ENCODE measurements around the gene DYSF.

Gene DYSF

DNA sequence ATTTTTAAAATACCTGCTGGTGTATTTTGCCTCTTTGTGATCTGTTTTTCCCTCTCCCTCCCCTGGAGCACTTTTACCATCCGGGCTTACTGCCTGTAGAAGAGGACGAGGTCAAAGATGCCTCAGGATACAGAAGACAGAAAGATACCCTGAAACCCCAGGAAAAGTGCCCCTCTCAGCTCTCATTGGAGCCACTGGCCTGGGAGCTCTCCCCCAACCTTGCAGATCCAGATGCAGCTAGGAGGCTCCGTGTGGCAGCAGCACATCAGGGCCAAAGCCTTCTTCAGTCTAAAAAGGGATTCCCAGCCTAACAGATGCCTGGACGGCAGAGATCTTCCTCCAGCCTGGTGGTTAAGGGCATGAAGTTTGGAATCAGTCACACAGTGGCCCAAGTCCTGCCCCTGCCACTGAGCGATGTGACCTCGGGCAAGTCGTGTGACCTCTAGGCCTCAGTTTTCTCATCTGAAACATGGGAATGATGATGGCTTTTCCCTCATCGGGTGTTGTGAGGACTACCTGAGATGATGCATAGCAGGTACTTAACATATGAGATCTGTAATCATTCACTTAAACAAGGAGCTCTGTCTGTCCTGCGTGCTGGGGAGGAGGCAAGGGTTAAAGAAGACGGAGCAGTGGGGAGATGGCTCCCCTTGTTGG lies 239.4 kb downstream of the DYSF start:
- ChIA-PET POLR2A (interaction anchor here (0.6 kb wide), 1 partner anchor 112 kb away, joined by 4 read pairs; no protein-coding TSS in a partner anchor), CTCF (no interaction called here)
- TF ChIP-seq NFRKB (IDR thresholded peaks at IDR 0.05) (no peak), CTBP1 (IDR thresholded peaks at IDR 0.05; ENCODE audit: borderline replicate concordance) (no peak), L3MBTL2 (conservative IDR thresholded peaks at IDR 0.05) (no peak), ARNT (IDR thresholded peaks at IDR 0.05) (no peak), SP1 (IDR thresholded peaks at IDR 0.05) (no peak)
- no peak for DNase-seq (ENCODE audit: extremely low spot score)

DNA sequence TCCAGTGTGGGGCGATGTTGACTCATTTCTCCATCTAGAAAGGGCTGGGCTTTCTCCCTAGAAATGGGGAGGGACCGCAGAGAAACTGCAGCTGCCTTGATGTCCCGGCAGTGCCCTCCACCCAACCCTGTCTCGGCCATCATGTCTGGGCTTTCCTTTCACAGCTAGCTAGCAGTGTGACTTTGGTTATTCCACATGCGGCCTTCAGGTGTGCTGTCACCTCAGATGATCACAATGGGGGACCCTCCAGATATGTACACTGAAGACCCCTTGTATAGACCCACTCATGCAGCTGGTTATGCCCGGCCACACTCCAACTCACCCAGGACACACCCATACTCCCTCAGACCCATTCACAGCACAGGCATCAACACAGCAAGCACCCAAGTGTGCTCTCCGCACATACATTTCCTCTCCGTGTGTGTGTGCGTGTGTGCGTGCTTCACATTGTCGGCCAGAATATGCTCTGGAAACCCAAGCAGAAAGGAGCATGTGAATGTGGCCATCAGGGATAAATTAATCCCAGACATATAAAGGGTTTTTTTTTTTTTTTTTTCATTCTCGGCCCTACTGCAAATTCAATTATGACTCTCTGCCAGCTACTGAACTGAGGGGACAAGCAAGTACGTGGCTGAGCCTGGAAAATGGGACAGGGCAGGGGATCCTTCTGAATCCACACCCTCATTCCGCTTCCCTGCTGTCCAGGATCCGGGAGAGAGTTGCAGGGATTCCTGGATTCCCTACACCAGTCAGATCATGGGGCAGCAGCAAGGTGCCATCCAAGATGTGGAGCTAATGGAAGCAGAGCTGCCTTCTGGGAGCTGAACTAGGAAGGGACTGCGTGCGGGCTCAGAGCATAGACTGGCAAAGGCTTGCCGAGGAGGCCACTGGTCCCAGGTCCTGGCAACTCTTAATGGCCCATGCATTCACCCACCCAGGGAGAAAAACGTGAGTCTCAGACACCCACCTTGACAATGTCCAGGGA lies 240.2 kb downstream of the DYSF start:
- TF ChIP-seq FOXA1 (IDR thresholded peaks at IDR 0.05) (no peak), NFRKB (IDR thresholded peaks at IDR 0.05) (no peak), FOXM1 (IDR thresholded peaks at IDR 0.05; ENCODE audit: borderline replicate concordance) (no peak), SUZ12 (IDR thresholded peaks at IDR 0.05) (no peak)
- TF ChIP-seq, protein P1, sequence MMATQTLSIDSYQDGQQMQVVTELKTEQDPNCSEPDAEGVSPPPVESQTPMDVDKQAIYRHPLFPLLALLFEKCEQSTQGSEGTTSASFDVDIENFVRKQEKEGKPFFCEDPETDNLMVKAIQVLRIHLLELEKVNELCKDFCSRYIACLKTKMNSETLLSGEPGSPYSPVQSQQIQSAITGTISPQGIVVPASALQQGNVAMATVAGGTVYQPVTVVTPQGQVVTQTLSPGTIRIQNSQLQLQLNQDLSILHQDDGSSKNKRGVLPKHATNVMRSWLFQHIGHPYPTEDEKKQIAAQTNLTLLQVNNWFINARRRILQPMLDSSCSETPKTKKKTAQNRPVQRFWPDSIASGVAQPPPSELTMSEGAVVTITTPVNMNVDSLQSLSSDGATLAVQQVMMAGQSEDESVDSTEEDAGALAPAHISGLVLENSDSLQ (IDR thresholded peaks at IDR 0.05), result no peak
- ChIA-PET POLR2A (interaction anchor here (0.6 kb wide), 1 partner anchor 111 kb away, joined by 4 read pairs; no protein-coding TSS in a partner anchor), CTCF (no interaction called here)
- no peak for DNase-seq (ENCODE audit: extremely low spot score)

GRCh38 chr2:71694501-71695234 lies 241.3 kb downstream of the DYSF start:
- CTCF ChIA-PET, result no interaction called here
- no peak for DNase-seq (ENCODE audit: extremely low spot score)
- TF ChIP-seq SUZ12 (IDR thresholded peaks at IDR 0.05) (no peak), SP1 (IDR thresholded peaks at IDR 0.05) (no peak), ZNF384 (IDR thresholded peaks at IDR 0.05) (no peak), FOXM1 (IDR thresholded peaks at IDR 0.05; ENCODE audit: borderline replicate concordance) (no peak), BHLHE40 (IDR thresholded peaks at IDR 0.05; ENCODE audit: borderline replicate concordance) (no peak), LEF1 (IDR thresholded peaks at IDR 0.05; ENCODE audit: borderline replicate concordance) (no peak), ELF4 (IDR thresholded peaks at IDR 0.05) (no peak), HDGF (IDR thresholded peaks at IDR 0.05; ENCODE audit: borderline replicate concordance) (no peak), ARNT (IDR thresholded peaks at IDR 0.05) (no peak), FOXA1 (IDR thresholded peaks at IDR 0.05) (no peak)
- TF ChIP-seq, protein P1 (IDR thresholded peaks at IDR 0.05), result no peak
- POLR2A ChIA-PET, result no interaction called here

DNA sequence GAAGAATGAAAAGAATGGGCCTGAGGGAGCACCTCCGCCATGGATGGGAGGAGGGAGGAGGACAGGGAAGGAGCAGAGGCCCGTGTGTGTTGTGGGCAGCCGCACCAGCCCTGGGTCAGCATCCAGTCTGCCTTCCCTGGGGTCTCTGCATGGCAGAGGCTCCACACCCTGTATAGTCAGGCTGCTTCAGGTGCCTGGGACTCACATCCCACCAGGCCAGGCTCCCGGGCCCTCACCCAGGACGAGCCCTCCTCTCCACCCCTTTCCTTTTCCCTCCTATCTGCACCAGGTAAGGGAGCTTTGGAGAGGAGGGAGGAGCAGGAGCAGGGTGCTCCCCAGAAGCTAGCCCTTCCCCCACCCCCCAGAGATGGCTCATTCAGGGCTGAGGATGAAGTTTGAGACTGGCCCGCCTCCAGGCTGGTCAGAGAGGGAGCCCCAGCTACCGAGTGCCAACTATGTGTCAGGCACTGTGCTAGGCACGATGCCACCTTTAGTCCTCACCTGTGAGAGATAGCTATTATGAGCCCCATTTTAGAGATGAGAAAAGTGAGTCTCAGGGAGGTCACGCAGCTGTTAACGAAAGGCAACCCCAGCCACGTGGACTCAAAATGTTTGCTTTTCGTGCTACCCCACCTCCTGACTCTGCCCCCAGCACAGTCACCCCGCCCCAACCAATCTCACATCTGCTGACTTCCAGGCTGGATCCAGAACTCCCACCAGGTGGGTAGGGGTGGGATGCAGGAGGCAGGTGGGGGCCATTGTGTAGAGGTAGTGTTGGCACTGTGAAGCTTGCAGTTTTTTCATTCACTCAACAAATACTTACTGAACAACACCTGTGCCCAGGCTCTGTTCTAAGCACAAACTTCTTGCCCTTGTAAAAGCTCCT lies 242.1 kb downstream of the DYSF start:
- POLR2A ChIA-PET, result no interaction called here
- TF ChIP-seq NFRKB (IDR thresholded peaks at IDR 0.05) (no peak), BHLHE40 (IDR thresholded peaks at IDR 0.05; ENCODE audit: borderline replicate concordance) (no peak), SP1 (IDR thresholded peaks at IDR 0.05) (no peak), SUZ12 (IDR thresholded peaks at IDR 0.05) (no peak), CTBP1 (IDR thresholded peaks at IDR 0.05; ENCODE audit: borderline replicate concordance) (no peak), HDGF (IDR thresholded peaks at IDR 0.05; ENCODE audit: borderline replicate concordance) (no peak), FOXM1 (IDR thresholded peaks at IDR 0.05; ENCODE audit: borderline replicate concordance) (no peak), FOXK2 (IDR thresholded peaks at IDR 0.05) (no peak), ARNT (IDR thresholded peaks at IDR 0.05) (no peak), ELF4 (IDR thresholded peaks at IDR 0.05) (no peak)
- no peak for DNase-seq (ENCODE audit: extremely low spot score)
- CTCF ChIA-PET, result interaction anchor here (0.6 kb wide), 1 partner anchor 103 kb away, joined by 3 read pairs; no protein-coding TSS in a partner anchor

GRCh38 chr2:71696381-71696780 lies 243.0 kb downstream of the DYSF start:
- ChIA-PET CTCF (interaction anchor here (0.6 kb wide), 1 partner anchor 103 kb away, joined by 6 read pairs; no protein-coding TSS in a partner anchor), POLR2A (no interaction called here)
- DNase-seq (ENCODE audit: extremely low spot score), result no peak
- TF ChIP-seq, protein P1 (IDR thresholded peaks at IDR 0.05), result no peak
- no peak for TF ChIP-seq SUZ12 (IDR thresholded peaks at IDR 0.05)
